PC-9 (cell line): Measurements from ENCODE around the gene CARMIL3. TPM values are rescaled to one million over a fixed set of nuclear protein-coding genes. Genes with fewer than 3 reads are reported as not detected.
"Not testable (repeated sequence)": the region's sequence is repeated elsewhere in the genome, so short reads cannot be mapped to it uniquely, and the experiment has no call there.

Experiments used
- BruUV-seq: library from RNA; stranded (reverse); fragments of 400-500 nt; replicated peaks from 2 replicates; lab custom pipeline; 2021; lab: Mats Ljungman, UMichigan
- CTCF ChIA-PET: fragments of 300-600 bp; sonication (Branson Sonifier 250); formaldehyde crosslinking; loops from one replicate; lab custom pipeline; 2022; ENCODE audit warnings: antibody characterized with exemption; lab: Charles Lee
- POLR2A ChIA-PET: fragments of 300-600 bp; sonication (Branson Sonifier 250); formaldehyde crosslinking; loops from one replicate; lab custom pipeline; 2022; ENCODE audit warnings: antibody characterized with exemption; ENCODE audit not compliant: unreplicated experiment; lab: Charles Lee
- DNase-seq, 2 experiments: peaks; one replicate each; pipeline versions ENCODE4 v3.0.0 to v3.0.0-alpha.2; 2015 to 2022; ENCODE audit warnings: mixed read lengths in 1 of 2
- H2AFZ ChIP-seq: fragments of 200-600 bp; sonication (generic); 2 replicates; pipeline ENCODE4 v1.8.1; 2017; ENCODE audit warnings: antibody characterized with exemption
- H3F3A ChIP-seq: fragments of 200-600 bp; sonication (generic); 2 replicates; pipeline ENCODE4 v1.8.1; 2017; ENCODE audit warnings: antibody characterized with exemption, mild to moderate bottlenecking, low read depth; ENCODE audit not compliant: insufficient read depth
- H3K27ac ChIP-seq: fragments of 200-600 bp; sonication (generic); 2 replicates; pipeline ENCODE4 v1.6.1; 2016; ENCODE audit warnings: mixed run types
- H3K27me3 ChIP-seq: fragments of 200-600 bp; sonication (generic); 2 replicates; pipeline ENCODE4 v1.6.1; 2016; ENCODE audit warnings: low read depth, mixed run types; ENCODE audit not compliant: insufficient read depth
- H3K36me3 ChIP-seq: fragments of 200-600 bp; sonication (generic); 2 replicates; pipeline ENCODE4 v1.6.1; 2016; ENCODE audit warnings: low read depth, mixed run types
- H3K4me1 ChIP-seq: fragments of 200-600 bp; sonication (generic); replicated peaks from 2 replicates; pipeline ENCODE4 v1.6.1; 2016; ENCODE audit warnings: mixed run types; ENCODE audit not compliant: insufficient read depth
- H3K4me2 ChIP-seq: fragments of 200-600 bp; sonication (generic); 2 replicates; pipeline ENCODE4 v1.6.1; 2017; ENCODE audit warnings: mixed run types
- H3K4me3 ChIP-seq: fragments of 200-600 bp; sonication (generic); 2 replicates; pipeline ENCODE4 v1.6.1; 2016; ENCODE audit warnings: mixed run types
- H3K79me2 ChIP-seq: fragments of 200-600 bp; sonication (generic); 2 replicates; pipeline ENCODE4 v1.6.1; 2017; ENCODE audit warnings: low read depth, mixed run types
- H3K9me2 ChIP-seq: fragments of 200-600 bp; sonication (generic); 2 replicates; pipeline ENCODE4 v1.8.1; 2017; ENCODE audit warnings: mild to moderate bottlenecking; ENCODE audit not compliant: insufficient read depth
- H3K9me3 ChIP-seq: fragments of 200-600 bp; sonication (generic); 2 replicates; pipeline ENCODE4 v1.8.1; 2016; ENCODE audit warnings: low read depth; ENCODE audit not compliant: insufficient read depth
- H4K20me1 ChIP-seq: fragments of 200-600 bp; sonication (generic); 2 replicates; pipeline ENCODE4 v1.8.1; 2017; ENCODE audit not compliant: insufficient read depth
- EZH2 ChIP-seq: fragments of 200-600 bp; sonication (generic); IDR thresholded peaks from 2 replicates; pipeline ENCODE4 v1.8.0; 2017; ENCODE audit warnings: antibody characterized with exemption, low read depth
- intact Hi-C: fragments of 100-400 bp; cut with micrococcal nuclease; formaldehyde crosslinking; loops from one replicate; pipeline ENCODE4 v1.10.0; 2022; ENCODE audit not compliant: unreplicated experiment
- total RNA-seq: library from RNA; stranded (reverse); gene quantifications from 2 replicates; pipeline ENCODE4 v1.2.3, GENCODE V29; 2021
- TF ChIP-seq, protein P1 (sequence below): fragments of 200-600 bp; sonication (generic); conservative IDR thresholded peaks from 2 replicates; pipeline ENCODE4 v1.6.1; 2017; ENCODE audit warnings: mixed run types, antibody characterized with exemption, mild to moderate bottlenecking, moderate library complexity

CARMIL3 gene
- total RNA-seq, 1 experiment from 2014 or later: not detected

DNA sequence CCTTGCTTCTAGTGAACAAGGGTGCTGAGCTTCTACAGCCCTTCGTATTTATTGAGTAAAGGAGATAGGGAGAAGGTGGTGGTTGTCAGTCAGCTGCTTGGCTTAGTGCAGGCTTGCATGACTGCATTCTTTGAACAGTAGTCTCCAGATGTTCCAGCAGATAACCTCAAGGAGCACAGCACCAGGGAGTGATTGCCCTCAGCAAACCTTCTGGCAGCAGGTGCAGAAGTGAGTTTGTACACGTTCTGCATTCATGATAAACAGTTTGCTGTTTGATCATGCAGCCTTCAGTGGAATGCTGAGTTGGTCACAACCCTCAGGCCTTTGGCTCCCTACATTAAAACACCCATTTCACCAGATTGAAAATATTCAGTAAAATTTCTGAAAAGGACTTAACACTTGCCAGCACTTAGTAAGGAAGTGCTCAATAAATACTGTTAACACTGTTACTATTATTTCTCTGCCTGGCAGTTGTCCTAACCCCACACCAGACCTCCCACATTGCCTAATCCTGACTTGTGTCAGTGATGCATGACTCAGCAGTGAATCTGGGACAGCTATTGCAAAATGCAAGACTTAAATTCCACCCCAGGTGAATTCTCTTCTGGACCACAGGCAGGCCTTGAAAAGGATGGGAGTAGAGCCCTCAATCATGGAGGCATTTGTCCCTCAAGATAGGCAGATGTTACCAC lies 18.9 kb upstream of the CARMIL3 start:
- CTCF ChIA-PET: no interaction called here
- no peaks in the 10 kb centered on the region for H3K79me2 ChIP-seq
- no peak for TF ChIP-seq EZH2
- TF ChIP-seq, protein P1, sequence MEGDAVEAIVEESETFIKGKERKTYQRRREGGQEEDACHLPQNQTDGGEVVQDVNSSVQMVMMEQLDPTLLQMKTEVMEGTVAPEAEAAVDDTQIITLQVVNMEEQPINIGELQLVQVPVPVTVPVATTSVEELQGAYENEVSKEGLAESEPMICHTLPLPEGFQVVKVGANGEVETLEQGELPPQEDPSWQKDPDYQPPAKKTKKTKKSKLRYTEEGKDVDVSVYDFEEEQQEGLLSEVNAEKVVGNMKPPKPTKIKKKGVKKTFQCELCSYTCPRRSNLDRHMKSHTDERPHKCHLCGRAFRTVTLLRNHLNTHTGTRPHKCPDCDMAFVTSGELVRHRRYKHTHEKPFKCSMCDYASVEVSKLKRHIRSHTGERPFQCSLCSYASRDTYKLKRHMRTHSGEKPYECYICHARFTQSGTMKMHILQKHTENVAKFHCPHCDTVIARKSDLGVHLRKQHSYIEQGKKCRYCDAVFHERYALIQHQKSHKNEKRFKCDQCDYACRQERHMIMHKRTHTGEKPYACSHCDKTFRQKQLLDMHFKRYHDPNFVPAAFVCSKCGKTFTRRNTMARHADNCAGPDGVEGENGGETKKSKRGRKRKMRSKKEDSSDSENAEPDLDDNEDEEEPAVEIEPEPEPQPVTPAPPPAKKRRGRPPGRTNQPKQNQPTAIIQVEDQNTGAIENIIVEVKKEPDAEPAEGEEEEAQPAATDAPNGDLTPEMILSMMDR: no peak
- intact Hi-C loops: no loop called here
- H3F3A ChIP-seq: no peaks in the 10 kb centered on the region
- H3K9me2 ChIP-seq: no peaks in the 10 kb centered on the region
- no TSS peak for BruUV-seq
- no peak overlapping the region for H3K4me3 ChIP-seq
- no peaks in the 10 kb centered on the region for H3K9me3 ChIP-seq
- no peak overlapping the region for H2AFZ ChIP-seq
- H3K36me3 ChIP-seq: no peaks in the 10 kb centered on the region
- peaks cover 4% of the 10 kb centered on the region; the same call in 1 of the 2 replicates for H3K4me1 ChIP-seq
- POLR2A ChIA-PET: no interaction called here
- peak in 1 of 2 experiments; percentile 36 for DNase-seq
- H3K4me2 ChIP-seq: no peak overlapping the region
- H3K27ac ChIP-seq: no peak overlapping the region
- no peaks in the 10 kb centered on the region for H4K20me1 ChIP-seq
- 0 out of 2 replicates have a peak, but pooled peaks cover 1% of the 10 kb centered on the region for H3K27me3 ChIP-seq

DNA sequence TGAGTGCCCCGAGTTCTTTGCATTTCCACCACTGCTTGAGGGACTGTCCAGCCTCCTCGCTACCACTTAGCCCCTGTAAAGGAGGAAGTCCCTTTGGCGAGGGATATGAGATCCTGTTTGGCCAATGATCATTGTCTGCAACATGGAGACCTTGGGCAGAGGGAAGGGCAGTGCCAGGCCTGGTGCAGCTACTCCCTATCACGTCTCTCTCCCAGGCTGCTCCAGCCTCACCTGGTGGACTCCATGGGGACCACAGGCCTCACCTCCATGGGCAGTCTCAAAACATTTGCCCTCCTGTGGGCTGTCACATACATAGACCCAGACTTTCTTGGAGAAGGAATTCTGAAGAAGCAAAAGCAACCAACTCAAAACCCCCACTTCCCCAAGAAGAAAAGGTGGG lies 16.0 kb upstream of the CARMIL3 start:
- POLR2A ChIA-PET, H3K27ac ChIP-seq, DNase-seq, H2AFZ ChIP-seq, H3K9me2 ChIP-seq, CTCF ChIA-PET, H3K79me2 ChIP-seq, H3K4me1 ChIP-seq, H4K20me1 ChIP-seq, H3K9me3 ChIP-seq, H3F3A ChIP-seq, H3K27me3 ChIP-seq, H3K36me3 ChIP-seq: not testable (repeated sequence)
- BruUV-seq: TSS peak; percentile 39
- Histone ChIP-seq H3K4me3 (peak overlapping the region; percentile 62; the same call in 1 of the 2 replicates), H3K4me2 (peak overlapping the region; percentile 77)
- intact Hi-C loops: loop anchor here (2.0 kb wide), 2 partner anchors 21 to 447 kb away; no protein-coding TSS in a partner anchor

DNA sequence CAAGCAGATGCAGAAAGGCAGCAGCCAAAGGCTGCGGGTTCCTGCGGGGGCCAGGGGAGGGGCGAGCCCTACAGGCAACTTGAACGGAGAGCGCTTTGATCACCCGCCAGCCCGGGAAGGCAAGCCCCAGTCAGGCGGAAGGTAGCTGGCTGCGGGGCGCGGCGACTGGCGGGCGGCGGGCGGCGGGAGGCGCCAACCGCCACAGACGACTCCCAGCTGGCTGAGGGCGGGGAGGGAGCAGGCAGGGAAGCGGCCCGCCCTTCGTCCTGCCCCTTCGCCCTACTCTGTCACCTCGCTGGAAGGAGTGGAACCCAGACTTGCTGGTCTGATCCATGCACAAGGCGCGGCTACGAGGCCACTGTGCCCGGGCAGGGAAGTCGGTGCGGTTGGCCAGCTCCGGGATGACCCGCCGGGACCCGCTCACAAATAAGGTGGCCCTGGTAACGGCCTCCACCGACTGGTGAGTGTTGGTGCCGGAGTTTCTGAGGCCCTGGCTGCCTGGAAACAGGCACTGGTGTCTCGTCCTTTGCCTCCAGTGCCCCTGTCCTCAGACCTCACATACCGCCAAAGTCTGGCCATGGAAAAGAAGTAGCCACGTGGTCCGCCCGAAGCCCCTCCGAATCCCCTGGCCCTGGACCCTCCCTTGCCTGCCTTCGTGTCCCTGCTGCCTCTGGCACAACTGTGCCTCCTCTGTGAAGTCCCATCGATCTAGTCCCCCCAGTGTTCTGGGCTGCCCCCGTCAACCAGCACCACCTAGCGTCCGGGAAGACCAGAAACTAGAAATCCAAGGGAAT lies 15.4 kb upstream of the CARMIL3 start:
- BruUV-seq: no TSS peak
- no peak for TF ChIP-seq EZH2
- TF ChIP-seq, protein P1: peak; percentile 75
- no peaks in the 10 kb centered on the region for H3K79me2 ChIP-seq
- POLR2A ChIA-PET: no interaction called here
- H3K36me3 ChIP-seq: no peaks in the 10 kb centered on the region
- H3K4me3 ChIP-seq: peak overlapping the region; percentile 62
- H3K27ac ChIP-seq: no peak overlapping the region
- H3K4me1 ChIP-seq: peaks cover 4% of the 10 kb centered on the region; the same call in 1 of the 2 replicates
- intact Hi-C loops: loop anchor here (2.0 kb wide), 2 partner anchors 22 to 448 kb away; no protein-coding TSS in a partner anchor
- H3K27me3 ChIP-seq: no peaks in the 10 kb centered on the region
- H3K4me2 ChIP-seq: peak overlapping the region; percentile 77
- peak overlapping the region; percentile 78 for H2AFZ ChIP-seq
- H3K9me2 ChIP-seq: no peaks in the 10 kb centered on the region
- CTCF ChIA-PET: interaction anchor here (0.6 kb wide), 1 partner anchor 210 kb away, joined by 3 read pairs; no protein-coding TSS in a partner anchor
- peak; percentile 38 to 72 for DNase-seq
- H4K20me1 ChIP-seq: no peaks in the 10 kb centered on the region
- no peaks in the 10 kb centered on the region for H3K9me3 ChIP-seq
- H3F3A ChIP-seq: no peaks in the 10 kb centered on the region

DNA sequence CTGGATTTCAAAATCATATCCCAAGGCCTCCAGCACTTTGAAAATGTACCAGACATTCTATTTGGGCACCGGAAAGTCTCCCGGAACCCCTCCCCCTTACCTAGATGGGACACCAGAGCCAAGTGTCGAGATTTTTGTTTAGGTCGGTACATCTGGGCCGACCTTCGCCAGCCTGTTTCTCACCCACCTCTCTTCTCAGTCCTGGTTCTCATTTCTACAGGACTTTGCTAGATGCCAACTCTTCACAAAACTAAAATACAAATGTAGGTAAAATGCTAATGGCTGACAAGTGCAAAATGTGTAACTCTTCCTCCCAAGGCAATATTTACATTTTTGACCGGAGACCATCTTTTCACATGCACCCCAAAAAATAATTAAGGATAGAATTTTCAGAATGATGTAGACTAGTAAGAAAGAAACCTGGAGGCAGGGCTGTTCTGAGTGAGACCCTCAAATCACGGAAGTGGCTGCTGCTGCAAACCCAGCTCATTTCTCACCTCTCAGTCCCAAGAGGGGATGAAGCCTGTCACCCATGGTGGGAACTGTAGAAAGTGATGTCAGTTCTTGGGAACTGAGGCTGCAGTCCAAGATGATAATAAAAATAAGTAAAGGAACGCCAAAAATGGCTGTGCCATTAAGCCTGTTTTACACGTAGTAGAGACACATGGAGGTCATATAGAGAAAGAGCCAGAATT lies 14.7 kb upstream of the CARMIL3 start:
- H3F3A ChIP-seq, H4K20me1 ChIP-seq, H3K4me1 ChIP-seq, H3K27me3 ChIP-seq, H3K36me3 ChIP-seq, H3K9me3 ChIP-seq, H3K79me2 ChIP-seq, BruUV-seq, DNase-seq, H3K27ac ChIP-seq, H3K9me2 ChIP-seq, POLR2A ChIA-PET: not testable (repeated sequence)
- intact Hi-C loops: loop anchor here (2.0 kb wide), 2 partner anchors 22 to 448 kb away; no protein-coding TSS in a partner anchor
- CTCF ChIA-PET: interaction anchor here (0.6 kb wide), 1 partner anchor 209 kb away, joined by 3 read pairs; no protein-coding TSS in a partner anchor
- Histone ChIP-seq H3K4me2 (peak overlapping the region; percentile 77), H2AFZ (peak overlapping the region; percentile 78; the same call in 1 of the 2 replicates), H3K4me3 (peak overlapping the region; percentile 62)
